ENCODE measurements around the gene CCDC12. TPM values are rescaled to one million over a fixed set of nuclear protein-coding genes. Genes with fewer than 3 reads are reported as not detected.

The CCDC12 gene
- total and polyA plus RNA-seq, 2 of the 13 experiments (the other 11 are each of a cell fraction or from before 2014, with no cell fraction given): 30.1 to 49.5 TPM

- 0 out of 2 replicates have a peak, but pooled peaks have one; percentile 42 for TF ChIP-seq ATF6 (CRISPR knock-in tag; conservative IDR thresholded peaks at IDR 0.05)
- TF ChIP-seq SOX5 (CRISPR knock-in tag; IDR thresholded peaks at IDR 0.05; ENCODE audit: borderline replicate concordance): peak; percentile 85; the same call in 1 of the 2 replicates
- TF ChIP-seq ONECUT2 (CRISPR knock-in tag; IDR thresholded peaks at IDR 0.05): no peak
- no peak; the same call in 1 of the 2 replicates for TF ChIP-seq ZFP36L1 (CRISPR knock-in tag; IDR thresholded peaks at IDR 0.05)
- no peak for TF ChIP-seq ZNF740 (CRISPR knock-in tag; IDR thresholded peaks at IDR 0.05)
- TF ChIP-seq DNMT3B (CRISPR knock-in tag; conservative IDR thresholded peaks at IDR 0.05): 0 out of 2 replicates have a peak, but pooled peaks have one; percentile 72
- TF ChIP-seq ZBTB2 (CRISPR knock-in tag; IDR thresholded peaks at IDR 0.05; ENCODE audit: low read depth): no peak
- TF ChIP-seq TRIM22 (IDR thresholded peaks at IDR 0.05): no peak
- TF ChIP-seq ZNF124 (CRISPR knock-in tag; IDR thresholded peaks at IDR 0.05): 0 out of 2 replicates have a peak, but pooled peaks have one; percentile 31
- peak; percentile 41; the same call in 1 of the 2 replicates for TF ChIP-seq SP5 (CRISPR knock-in tag; IDR thresholded peaks at IDR 0.05; ENCODE audit: borderline replicate concordance, low read depth)
- no peak for TF ChIP-seq ZNF598 (CRISPR knock-in tag; IDR thresholded peaks at IDR 0.05; ENCODE audit: borderline replicate concordance)
- no peak for TF ChIP-seq ZNF430 (CRISPR knock-in tag; IDR thresholded peaks at IDR 0.05)
- no peak for TF ChIP-seq PRMT3 (CRISPR knock-in tag; IDR thresholded peaks at IDR 0.05; ENCODE audit: borderline replicate concordance, low read depth)
- TF ChIP-seq MBD4 (IDR thresholded peaks at IDR 0.05; ENCODE audit: borderline replicate concordance, low read length): no peak
- 0 out of 2 replicates have a peak, but pooled peaks have one; percentile 34 for TF ChIP-seq AHR (CRISPR knock-in tag; IDR thresholded peaks at IDR 0.05)
- no peak for TF ChIP-seq ARNT (IDR thresholded peaks at IDR 0.05)
- no peak for TF ChIP-seq ZSCAN31 (CRISPR knock-in tag; IDR thresholded peaks at IDR 0.05; ENCODE audit: low read depth)
- TF ChIP-seq GTF2F1 (IDR thresholded peaks at IDR 0.05; ENCODE audit: low read length): no peak
- no peak for TF ChIP-seq IRF9 (CRISPR knock-in tag; IDR thresholded peaks at IDR 0.05; ENCODE audit: borderline replicate concordance)
- TF ChIP-seq BORCS8-MEF2B (CRISPR knock-in tag; IDR thresholded peaks at IDR 0.05): 0 out of 2 replicates have a peak, but pooled peaks have one; percentile 65
- no peak for TF ChIP-seq ZNF7 (CRISPR knock-in tag; IDR thresholded peaks at IDR 0.05)
- peak; percentile 44 for TF ChIP-seq RAD21 (CRISPR knock-in tag; IDR thresholded peaks at IDR 0.05)
- no peak for TF ChIP-seq CHCHD3 (CRISPR knock-in tag; IDR thresholded peaks at IDR 0.05)
- 0 out of 2 replicates have a peak, but pooled peaks have one; percentile 35 for TF ChIP-seq KLF6 (CRISPR knock-in tag; IDR thresholded peaks at IDR 0.05)
- no peak for TF ChIP-seq ETV6 (CRISPR knock-in tag; conservative IDR thresholded peaks at IDR 0.05)
- 0 out of 2 replicates have a peak, but pooled peaks have one; percentile 41 for TF ChIP-seq ZNF3 (CRISPR knock-in tag; IDR thresholded peaks at IDR 0.05)
- TF ChIP-seq ZBTB7B (CRISPR knock-in tag; IDR thresholded peaks at IDR 0.05): peak; percentile 85
Measured at GRCh38 chr3:46970391-46971091, 6.0 kb downstream of the CCDC12 start (continued).
